Fibroblast of villous mesenchyme (primary cell): ENCODE results near the gene VPS25. TPM values are rescaled to one million over a fixed set of nuclear protein-coding genes. Genes with fewer than 3 reads are reported as not detected.

Source experiments
- DNase-seq: peaks from one replicate; pipeline ENCODE4 v3.0.0-alpha.2; 2010; ENCODE audit warnings: low read depth
- H3K4me3 ChIP-seq: 2 replicates; pipeline ENCODE4 v1.5.1; 2011; ENCODE audit warnings: low read depth, mild to moderate bottlenecking, low read length
- CTCF ChIP-seq: IDR thresholded peaks from 2 replicates; pipeline ENCODE4 v1.5.1; 2012; ENCODE audit warnings: low read depth, mild to moderate bottlenecking, low read length; ENCODE audit not compliant: insufficient read depth
- small RNA-seq: library from RNA; depleted of rRNA; stranded (forward); fragments of <200 nt; gene quantifications from one replicate; pipeline ENCODE3, GENCODE V24; 2012
- total RNA-seq: library from RNA; depleted of rRNA; stranded (reverse); fragments of >200 nt; gene quantifications from 2 replicates; pipeline ENCODE4 v1.2.3, GENCODE V29; 2012

VPS25 gene
- total RNA-seq, 1 donor = 52.2 TPM

- no peak for TF ChIP-seq CTCF
- DNase-seq = no peak
- H3K4me3 ChIP-seq = no peak overlapping the region
Measured at GRCh38 chr17:42827472-42827871, 54.2 kb downstream of the VPS25 start.

Small RNA genes lying within 50 kb of the gene (small RNA-seq; reads per million reads assigned to genes)
- gene HMGN2P15 (not detected), gene MIR6781 (not detected)

Other genes starting within 250 kb of the VPS25 start
- 28.5 and 35.1 TPM in 2 replicates for gene NAGLU, start 237.2 kb upstream of the VPS25 start, total RNA-seq
- gene HSD17B1, start 220.5 kb upstream of the VPS25 start, total RNA-seq = 3.5 and 11.9 TPM in 2 replicates
- gene COASY, start 211.3 kb upstream of the VPS25 start, total RNA-seq = 18.0 and 22.0 TPM in 2 replicates
- gene MLX, start 206.3 kb upstream of the VPS25 start, total RNA-seq = 31.2 and 47.5 TPM in 2 replicates
- gene PSMC3IP, start 195.7 kb upstream of the VPS25 start, total RNA-seq = 3.9 and 4.8 TPM in 2 replicates
- gene RETREG3, start 164.1 kb upstream of the VPS25 start, total RNA-seq = 59.9 and 80.3 TPM in 2 replicates
- gene TUBG1, start 163.8 kb upstream of the VPS25 start, total RNA-seq = 36.1 and 52.2 TPM in 2 replicates
- gene TUBG2, start 114.2 kb upstream of the VPS25 start, total RNA-seq = 11.7 and 13.2 TPM in 2 replicates
- 13.8 and 15.1 TPM in 2 replicates for gene PLEKHH3, start 96.5 kb upstream of the VPS25 start, total RNA-seq
- 4.5 and 6.5 TPM in 2 replicates for gene CCR10, start 91.6 kb upstream of the VPS25 start, total RNA-seq
- 45.4 and 60.5 TPM in 2 replicates for gene CNTNAP1, start 90.9 kb upstream of the VPS25 start, total RNA-seq
- gene EZH1, start 28.4 kb upstream of the VPS25 start, total RNA-seq = 16.8 and 22.0 TPM in 2 replicates
- not detected in 2 replicates for gene RAMP2, start 12.2 kb upstream of the VPS25 start, total RNA-seq
- gene WNK4, start 7.2 kb downstream of the VPS25 start, total RNA-seq = 1.3 and 3.9 TPM in 2 replicates
- gene COA3, start 25.3 kb downstream of the VPS25 start, total RNA-seq = 52.2 and 66.4 TPM in 2 replicates
- gene CNTD1, start 25.4 kb downstream of the VPS25 start, total RNA-seq = 0.32 TPM in 1 of 2 replicates, not detected in the other
- gene BECN1, start 50.8 kb downstream of the VPS25 start, total RNA-seq = 70.2 and 90.2 TPM in 2 replicates
- gene PSME3, start 59.9 kb downstream of the VPS25 start, total RNA-seq = 102 and 130 TPM in 2 replicates
- 0.43 and 0.64 TPM in 2 replicates for gene AOC2, start 71.1 kb downstream of the VPS25 start, total RNA-seq
- gene AOC3, start 77.8 kb downstream of the VPS25 start, total RNA-seq = under 0.01 and 0.32 TPM in 2 replicates
- gene G6PC1, start 127.3 kb downstream of the VPS25 start, total RNA-seq = not detected in 2 replicates
- 16.0 and 16.8 TPM in 2 replicates for gene AARSD1, start 191.0 kb downstream of the VPS25 start, total RNA-seq
- 1.3 TPM in 2 replicates for gene PTGES3L, start 206.6 kb downstream of the VPS25 start, total RNA-seq
- 9.3 and 11.2 TPM in 2 replicates for gene RUNDC1, start 207.1 kb downstream of the VPS25 start, total RNA-seq
- gene RPL27, start 225.0 kb downstream of the VPS25 start, total RNA-seq = 1,005 and 1,254 TPM in 2 replicates
- 31.5 and 34.5 TPM in 2 replicates for gene IFI35, start 233.3 kb downstream of the VPS25 start, total RNA-seq
- gene VAT1, start 248.9 kb downstream of the VPS25 start, total RNA-seq = 207 and 320 TPM in 2 replicates